Transverse colon (tissue), 4 donors: Measurements from ENCODE around the gene FRAS1. TPM values are rescaled to one million over a fixed set of nuclear protein-coding genes. Genes with fewer than 3 reads are reported as not detected.

Experiments
- DNase-seq: peaks from one replicate; pipeline ENCODE4 v3.0.0-alpha.2; 2019
- H3K27ac ChIP-seq, 4 donors: fragments of 200-600 bp; sonication (generic); 2 replicates each; pipeline ENCODE4 v1.5.1; 2016 to 2018; ENCODE audit warnings: inconsistent platforms in 4 of 4
- H3K27me3 ChIP-seq: fragments of 200-600 bp; sonication (generic); 2 replicates; pipeline ENCODE4 v1.5.1; 2017; ENCODE audit warnings: inconsistent platforms
- H3K36me3 ChIP-seq, 4 donors: fragments of 200-600 bp; sonication (generic); 2 replicates each; pipeline ENCODE4 v1.5.1; 2017 to 2019; ENCODE audit warnings: inconsistent platforms in 4 of 4
- H3K4me1 ChIP-seq, 4 donors: fragments of 200-600 bp; sonication (generic); 2 replicates each; pipeline ENCODE4 v1.5.1; 2017 to 2020; ENCODE audit warnings: inconsistent platforms in 4 of 4
- H3K4me3 ChIP-seq, 4 donors: fragments of 200-600 bp; sonication (generic); 1 replicate in 1 of 4; 2 replicates in 3 of 4; pipeline versions ENCODE4 v1.5.1 to v1.6.1; 2017 to 2019; ENCODE audit warnings: inconsistent platforms in 4 of 4
- H3K9me3 ChIP-seq, 2 donors: fragments of 200-600 bp; sonication (generic); 2 replicates each; pipeline ENCODE4 v1.5.1; 2017 to 2019; ENCODE audit warnings: inconsistent platforms in 2 of 2
- CTCF ChIP-seq, 5 experiments: fragments of 200-600 bp in 3 of 5; fragments of 450-650 bp in 2 of 5; sonication (generic) in 3 of 5; IDR thresholded peaks; 1 replicate in 2 of 5; 2 replicates in 3 of 5; pipeline ENCODE4 v1.5.1; 2016 to 2017; ENCODE audit warnings: antibody characterized with exemption in 5 of 5, inconsistent platforms in 3 of 5, mild to moderate bottlenecking in 2 of 5, moderate library complexity in 1 of 5
- EP300 ChIP-seq: sonication (generic); formaldehyde crosslinking; IDR thresholded peaks from one replicate; pipeline ENCODE4 v1.6.1; 2017; ENCODE audit warnings: antibody characterized with exemption, low read depth
- POLR2A ChIP-seq: fragments of 450-650 bp; IDR thresholded peaks from one replicate; pipeline ENCODE4 v1.6.1; 2016; ENCODE audit warnings: antibody characterized with exemption, mild to moderate bottlenecking, moderate library complexity
- POLR2AphosphoS5 ChIP-seq, 3 donors: sonication (generic); formaldehyde crosslinking; IDR thresholded peaks; one replicate each; pipeline ENCODE4 v1.6.1; 2016; ENCODE audit warnings: antibody characterized with exemption in 3 of 3
- WGBS, 2 donors: methylation state at CpG; one replicate each; pipeline ENCODE4 v1.1.5; 2018; ENCODE audit warnings: low coverage in 1 of 2; 5-methylcytosine and 5-hydroxymethylcytosine counted together
- in situ Hi-C, 4 donors: fragments of 200-750 bp; cut with MboI; loops; one replicate each; pipeline versions ENCODE4 v1.15.0 to v1.15.1; 2017; ENCODE audit warnings: low sequenced_read_pairs in 3 of 4, low pct_ligation_motif_present in 1 of 4, low pct_unique_long_range_greater_than_20kb in 1 of 4
- intact Hi-C: fragments of 100-400 bp; cut with DNase I; formaldehyde crosslinking; loops from one replicate; pipeline ENCODE4 v1.15.1; 2023; ENCODE audit warnings: low total_unique reads
- total RNA-seq, 4 donors: library from RNA; depleted of rRNA; stranded (reverse); fragments of >200 nt; gene quantifications; one replicate each; pipeline ENCODE4 v1.1.0, GENCODE V29; 2016

Gene FRAS1
- total RNA-seq, 4 donors from 2014 or later = 1.8 to 9.7 (median 3.1) TPM

DNA sequence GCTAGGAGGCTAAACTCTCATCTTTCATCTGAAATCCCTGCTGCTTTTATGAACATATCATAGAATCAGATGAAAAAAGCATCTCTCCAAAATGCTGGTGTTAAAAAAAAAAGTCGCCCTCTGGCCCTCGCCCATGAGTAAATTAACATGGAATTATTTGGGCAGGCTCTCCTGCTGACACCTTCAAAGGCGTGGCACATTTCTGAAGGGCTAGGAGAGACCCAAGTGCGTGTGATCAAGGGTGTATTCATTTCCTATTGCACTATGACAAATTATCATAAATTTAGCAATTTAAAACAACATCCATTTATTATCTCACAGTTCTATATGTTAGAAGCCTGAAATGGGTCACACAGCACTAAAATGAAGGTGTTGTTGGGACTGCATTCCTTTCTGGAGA, 499.5 kb downstream of the FRAS1 start:
- H3K4me3 ChIP-seq = no peak overlapping the region
- intact Hi-C loops (no loop called here), in situ Hi-C loops (no loop called here)
- TF ChIP-seq POLR2A (no peak), POLR2AphosphoS5 (IDR thresholded peaks at IDR 0.05) (no peak), CTCF (IDR thresholded peaks at IDR 0.05) (no peak), EP300 (no peak)
- no peaks in the 10 kb centered on the region for H3K9me3 ChIP-seq
- 82 to 84% methylated on average over 4 of the region's 4 CpGs for WGBS, 2 donors
- H3K27me3 ChIP-seq = no peaks in the 10 kb centered on the region
- no peak overlapping the region for H3K27ac ChIP-seq
- no peaks in the 10 kb centered on the region for H3K36me3 ChIP-seq
- DNase-seq = no peak
- H3K4me1 ChIP-seq = peaks cover 0 to 16% (median 7%) of the 10 kb centered on the region in 4 donors

GRCh38 chr4:78557841-78558240, 500.7 kb downstream of the FRAS1 start:
- WGBS, 2 donors = 46 to 55% methylated on average over 2 of the region's 2 CpGs
- DNase-seq = no peak
- no peak for TF ChIP-seq POLR2A
- no peak for TF ChIP-seq CTCF (IDR thresholded peaks at IDR 0.05)
- TF ChIP-seq POLR2AphosphoS5 (IDR thresholded peaks at IDR 0.05) = no peak
- no peak for TF ChIP-seq EP300
- Histone ChIP-seq H3K27me3 (no peaks in the 10 kb centered on the region), H3K36me3 (no peaks in the 10 kb centered on the region), H3K9me3 (no peaks in the 10 kb centered on the region), H3K4me1 (peaks cover 0 to 16% (median 4%) of the 10 kb centered on the region in 4 donors), H3K4me3 (no peak overlapping the region), H3K27ac (no peak overlapping the region)
- intact Hi-C loops = no loop called here
- in situ Hi-C loops = no loop called here

DNA sequence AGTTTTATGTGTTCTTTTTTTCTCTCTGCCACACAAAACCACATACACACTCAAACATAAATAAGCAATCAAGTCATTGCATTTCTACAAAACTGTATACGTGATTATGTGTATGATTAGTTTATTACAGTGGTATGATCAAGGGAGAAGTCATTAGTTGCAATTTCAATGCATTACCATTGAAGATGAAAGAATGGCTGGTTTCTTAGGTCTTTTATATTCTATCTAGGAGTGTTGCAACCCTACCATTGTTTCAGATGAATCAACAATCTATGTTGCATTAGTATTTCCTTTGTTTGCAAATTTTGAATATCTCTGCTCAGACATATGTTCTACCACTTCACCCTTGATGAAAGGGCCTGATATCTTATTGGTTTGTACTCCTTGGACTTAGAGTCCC, 501.3 kb downstream of the FRAS1 start:
- TF ChIP-seq POLR2AphosphoS5 (IDR thresholded peaks at IDR 0.05) = no peak
- TF ChIP-seq POLR2A = no peak
- TF ChIP-seq EP300 = no peak
- TF ChIP-seq CTCF (IDR thresholded peaks at IDR 0.05) = no peak
- H3K4me3 ChIP-seq = no peak overlapping the region
- 36 to 63% methylated on average over 1 of the region's 1 CpG for WGBS, 2 donors

GRCh38 chr4:78560296-78560963, 503.3 kb downstream of the FRAS1 start:
- Histone ChIP-seq H3K9me3 (no peaks in the 10 kb centered on the region), H3K4me1 (peaks cover 0 to 16% (median 4%) of the 10 kb centered on the region in 4 donors), H3K27me3 (no peaks in the 10 kb centered on the region), H3K4me3 (no peak overlapping the region), H3K36me3 (no peaks in the 10 kb centered on the region), H3K27ac (peak overlapping the region in 2 of 4 donors; percentile 1 to 14)
- intact Hi-C loops = no loop called here
- in situ Hi-C loops = no loop called here
- TF ChIP-seq POLR2A = no peak
- no peak for DNase-seq
- WGBS, 2 donors = 74 to 83% methylated on average over 1 to 2 of the region's 2 CpGs

More for the DNA sequence above, 501.3 kb downstream of the FRAS1 start:
- H3K27ac ChIP-seq = no peak overlapping the region
- intact Hi-C loops = no loop called here
- no peaks in the 10 kb centered on the region for H3K36me3 ChIP-seq
- no peak for DNase-seq
- in situ Hi-C loops = no loop called here
- H3K4me1 ChIP-seq = peaks cover 0 to 16% (median 4%) of the 10 kb centered on the region in 4 donors
- no peaks in the 10 kb centered on the region for H3K9me3 ChIP-seq
- H3K27me3 ChIP-seq = no peaks in the 10 kb centered on the region

- DNase-seq = no peak
- no peaks in the 10 kb centered on the region for H3K27me3 ChIP-seq
- intact Hi-C loops = no loop called here
- H3K27ac ChIP-seq = peak overlapping the region in 2 of 4 donors; percentile 14 to 30
- peaks cover 2 to 16% (median 5%) of the 10 kb centered on the region in 4 donors for H3K4me1 ChIP-seq
- H3K4me3 ChIP-seq = no peak overlapping the region
- H3K9me3 ChIP-seq = no peaks in the 10 kb centered on the region
- TF ChIP-seq CTCF (IDR thresholded peaks at IDR 0.05) (no peak), POLR2AphosphoS5 (IDR thresholded peaks at IDR 0.05) (no peak), EP300 (no peak), POLR2A (no peak)
- H3K36me3 ChIP-seq = no peaks in the 10 kb centered on the region
- in situ Hi-C loops = no loop called here
Measured at GRCh38 chr4:78561677-78562076, 504.6 kb downstream of the FRAS1 start.
